ENCODE results near the gene PRKRIP1.
"Not testable (repeated sequence)": the region's sequence is repeated elsewhere in the genome, so short reads cannot be mapped to it uniquely, and the experiment has no call there.

The PRKRIP1 gene

DNA sequence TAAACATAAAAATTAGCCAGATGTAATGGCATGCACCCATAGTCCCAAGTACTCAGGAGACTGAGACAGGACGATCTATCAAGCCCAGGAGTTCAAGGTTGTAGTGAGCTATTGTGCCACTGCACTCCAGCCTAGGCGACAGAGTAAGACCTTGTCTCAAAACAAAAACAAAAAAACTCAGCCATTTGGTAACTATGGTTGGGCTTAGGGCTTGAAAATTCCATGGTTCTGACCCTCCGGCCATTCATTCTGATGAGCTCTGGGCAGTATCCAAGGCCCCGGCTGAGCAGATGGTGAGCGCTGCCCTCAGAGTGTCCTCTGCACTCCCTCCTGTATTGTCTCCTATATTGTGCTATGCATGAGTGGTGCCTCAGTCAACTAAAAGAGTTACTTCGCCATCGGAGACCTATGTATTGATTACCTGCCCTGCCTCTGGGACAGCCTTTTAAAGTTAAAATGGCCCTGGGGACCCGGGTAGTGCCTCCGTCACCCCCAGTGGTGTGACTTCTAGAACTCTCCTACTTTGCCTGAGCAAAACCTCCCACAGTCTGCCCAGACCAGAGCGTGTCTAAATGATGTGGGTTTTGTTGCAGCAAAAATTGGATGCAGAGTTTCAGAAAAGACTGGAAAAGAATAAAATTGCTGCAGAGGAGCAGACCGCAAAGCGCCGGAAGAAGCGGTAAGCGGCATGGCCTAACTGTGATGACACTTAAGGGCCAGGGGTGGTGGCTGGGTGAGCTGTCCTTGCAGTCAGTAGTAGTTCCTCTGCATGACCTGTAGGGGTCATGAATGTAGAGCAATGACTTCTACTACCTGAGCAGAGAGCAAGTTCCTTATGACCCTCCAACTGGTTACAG, 8.1 kb downstream of the PRKRIP1 start:
- DNase-seq: peak; percentile 62

DNA sequence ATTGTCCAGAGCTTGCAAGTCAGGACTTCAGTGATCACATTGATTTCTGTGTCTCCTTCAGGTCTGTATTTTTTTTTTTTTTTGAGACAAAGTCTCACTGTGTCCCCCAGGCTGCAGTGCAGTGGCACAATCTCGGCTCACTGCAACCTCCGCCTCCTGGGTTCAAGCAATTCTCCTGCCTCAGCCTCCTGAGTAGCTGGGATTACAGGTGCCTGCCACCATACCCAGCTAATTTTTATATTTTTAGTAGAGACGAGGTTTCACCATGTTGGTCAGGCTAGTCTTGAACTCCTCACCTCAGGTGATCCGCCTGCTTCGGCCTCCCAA, 8.7 kb downstream of the PRKRIP1 start:
- not testable (repeated sequence) for DNase-seq

- DNase-seq: no peak
Measured at GRCh38 chr7:102407910-102408309, 11.7 kb downstream of the PRKRIP1 start.

DNA sequence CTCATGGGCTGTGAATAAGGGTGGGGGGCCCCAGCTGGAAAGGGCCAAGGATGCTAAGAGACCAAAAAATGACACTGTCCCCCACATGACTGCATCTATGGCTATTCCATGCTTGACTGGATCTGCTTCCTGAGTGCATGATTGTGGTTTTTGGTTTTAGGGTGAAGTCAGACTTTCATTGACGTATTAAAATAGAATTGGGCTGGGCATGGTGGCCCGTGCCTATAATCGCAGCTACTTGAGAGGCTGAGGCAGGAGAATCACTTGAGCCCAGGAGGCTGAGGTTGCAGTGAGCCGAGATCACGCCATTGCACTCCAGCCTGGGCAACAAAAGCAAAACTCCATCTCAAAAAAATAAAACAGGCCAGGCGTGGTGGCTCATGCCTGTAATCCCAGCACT, 12.4 kb downstream of the PRKRIP1 start:
- DNase-seq: not testable (repeated sequence)

DNA sequence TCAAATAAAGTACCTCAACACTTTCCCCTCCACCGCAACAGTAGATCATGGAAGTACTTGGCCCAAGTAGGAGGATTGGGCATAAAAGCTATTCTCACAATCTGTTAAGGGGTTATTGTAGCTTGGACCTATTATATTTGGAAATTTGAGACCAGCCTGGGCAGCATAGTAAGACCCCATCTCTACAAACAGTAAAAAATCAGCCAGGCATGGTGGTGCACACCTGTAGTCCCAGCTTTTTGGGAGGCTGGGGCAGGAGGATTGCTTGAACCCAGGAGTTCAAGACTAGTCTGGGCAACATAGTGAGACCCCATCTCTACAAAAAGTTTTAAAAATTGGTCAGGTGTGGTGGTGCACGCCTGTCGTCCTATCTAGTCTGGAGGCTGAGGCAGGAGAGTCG, 13.2 kb downstream of the PRKRIP1 start:
- DNase-seq: no peak

DNA sequence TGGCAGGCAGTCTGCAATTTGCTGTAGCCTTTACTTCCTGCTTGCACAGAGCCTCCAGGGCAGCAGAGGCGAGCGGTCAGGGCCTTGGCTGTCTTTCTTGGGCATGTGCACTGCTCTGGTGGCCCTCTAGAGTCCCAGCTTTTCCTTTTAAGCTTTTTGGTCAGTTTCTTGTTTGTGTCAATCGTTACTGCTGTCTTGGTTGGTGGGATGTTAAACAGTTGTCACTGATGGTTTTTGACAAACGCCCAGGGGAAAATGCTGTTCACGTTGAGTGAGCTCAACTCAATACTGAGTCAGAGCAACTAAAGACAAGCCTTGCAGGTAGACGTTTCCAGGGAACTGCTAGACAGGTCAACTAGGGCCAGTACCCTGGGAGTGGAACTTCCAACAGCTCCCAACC, 14.0 kb downstream of the PRKRIP1 start:
- DNase-seq: no peak

GRCh38 chr7:102410918-102411317, 14.8 kb downstream of the PRKRIP1 start:
- no peak for DNase-seq

GRCh38 chr7:102412548-102412947, 16.4 kb downstream of the PRKRIP1 start:
- DNase-seq: no peak

GRCh38 chr7:102413091-102413490, 16.9 kb downstream of the PRKRIP1 start:
- no peak for DNase-seq

DNA sequence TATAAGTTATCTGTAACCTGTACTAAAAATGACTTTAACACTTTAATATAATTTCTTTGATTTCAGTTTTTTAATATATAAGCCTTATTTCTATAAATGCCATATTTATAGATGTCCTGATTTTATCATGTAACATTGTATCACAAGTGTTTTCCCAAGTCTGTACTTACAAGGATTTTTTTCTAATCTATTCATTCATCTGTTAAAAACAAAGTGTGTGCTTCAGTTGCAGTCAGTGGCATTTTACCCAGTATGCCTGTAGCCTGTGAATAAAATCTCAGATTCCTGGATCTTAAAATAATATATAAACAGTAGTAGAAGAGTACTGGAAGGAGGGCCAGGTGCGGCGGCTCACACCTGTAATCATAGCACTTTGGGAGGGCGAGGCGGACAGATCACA, 17.4 kb downstream of the PRKRIP1 start:
- DNase-seq: no peak

GRCh38 chr7:102415685-102416225, 19.6 kb downstream of the PRKRIP1 start:
- DNase-seq: no peak

DNA sequence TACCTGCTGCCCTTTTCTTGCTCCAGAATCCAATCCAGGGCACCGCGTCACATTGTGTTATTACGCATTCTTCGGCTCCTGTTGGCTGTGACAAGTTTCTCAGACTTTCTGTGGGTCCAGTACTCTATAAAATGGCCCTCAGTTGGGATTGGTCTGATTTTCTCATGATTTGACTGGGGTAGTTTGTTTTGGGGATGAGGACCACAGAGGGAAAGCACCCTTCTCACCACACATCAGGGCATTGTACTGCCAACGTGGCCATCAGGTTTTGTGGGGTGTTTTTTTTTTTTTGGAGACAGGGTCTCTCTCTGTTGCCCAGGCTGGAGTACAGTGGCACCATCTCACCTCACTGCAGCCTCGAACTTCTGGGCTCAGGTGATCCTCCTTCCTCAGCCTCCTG, 20.2 kb downstream of the PRKRIP1 start:
- DNase-seq: no peak

GRCh38 chr7:102417105-102417504, 20.9 kb downstream of the PRKRIP1 start:
- no peak for DNase-seq

DNA sequence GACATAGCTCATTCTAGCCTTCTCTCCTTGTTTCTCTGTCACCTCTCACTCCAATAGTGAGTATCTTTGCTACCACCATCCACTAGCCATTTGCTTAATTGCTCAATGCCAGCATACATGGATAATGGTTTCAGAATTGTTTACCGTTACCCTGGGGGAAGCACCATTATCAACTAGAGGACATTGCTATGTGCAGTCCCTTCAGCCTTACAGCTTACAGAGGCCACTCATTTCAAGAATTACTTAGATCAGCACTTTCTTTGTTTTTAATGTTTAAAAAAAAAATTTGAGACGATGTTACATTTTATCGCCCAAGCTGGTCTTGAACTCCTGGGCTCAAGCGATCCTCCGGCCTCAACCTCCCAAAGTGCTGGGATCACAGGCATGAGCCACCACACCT, 22.4 kb downstream of the PRKRIP1 start:
- DNase-seq: no peak

GRCh38 chr7:102421706-102422240, 25.6 kb downstream of the PRKRIP1 start:
- DNase-seq: no peak

GRCh38 chr7:102424129-102424551, 28.0 kb downstream of the PRKRIP1 start:
- no peak for DNase-seq

GRCh38 chr7:102424787-102425218, 28.6 kb downstream of the PRKRIP1 start:
- no peak for DNase-seq

DNA sequence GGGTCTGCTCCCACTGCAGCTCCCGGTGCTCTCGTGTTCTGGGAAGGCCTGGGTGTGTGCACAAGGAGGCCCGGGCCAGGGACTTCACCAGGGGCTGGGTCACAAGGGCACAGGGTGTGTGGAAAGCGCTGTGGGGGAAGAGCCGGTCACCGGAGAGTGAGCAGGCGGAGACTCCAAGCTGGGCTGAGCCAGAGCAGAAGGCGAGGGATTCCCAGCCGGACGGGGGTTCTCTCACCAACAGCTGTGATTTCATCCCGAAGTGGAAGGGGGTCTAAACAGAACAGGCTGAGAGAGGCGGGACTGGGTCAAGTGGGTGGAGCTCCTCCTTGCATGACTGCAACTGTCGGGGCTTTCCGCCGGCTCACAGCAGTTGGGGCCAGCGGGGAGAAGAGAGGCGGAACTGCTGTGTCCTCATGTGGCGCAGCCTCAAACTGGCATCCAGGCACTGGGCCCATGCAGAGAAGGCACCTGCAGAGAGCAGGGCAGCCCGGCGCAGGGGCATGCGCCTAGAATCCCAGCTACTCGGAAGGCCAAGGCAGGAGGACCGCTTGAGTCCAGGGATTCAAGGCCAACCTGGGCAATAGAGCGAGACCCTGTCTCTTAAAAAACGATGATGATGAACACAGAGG, 29.6 kb downstream of the PRKRIP1 start:
- no peak for DNase-seq

DNA sequence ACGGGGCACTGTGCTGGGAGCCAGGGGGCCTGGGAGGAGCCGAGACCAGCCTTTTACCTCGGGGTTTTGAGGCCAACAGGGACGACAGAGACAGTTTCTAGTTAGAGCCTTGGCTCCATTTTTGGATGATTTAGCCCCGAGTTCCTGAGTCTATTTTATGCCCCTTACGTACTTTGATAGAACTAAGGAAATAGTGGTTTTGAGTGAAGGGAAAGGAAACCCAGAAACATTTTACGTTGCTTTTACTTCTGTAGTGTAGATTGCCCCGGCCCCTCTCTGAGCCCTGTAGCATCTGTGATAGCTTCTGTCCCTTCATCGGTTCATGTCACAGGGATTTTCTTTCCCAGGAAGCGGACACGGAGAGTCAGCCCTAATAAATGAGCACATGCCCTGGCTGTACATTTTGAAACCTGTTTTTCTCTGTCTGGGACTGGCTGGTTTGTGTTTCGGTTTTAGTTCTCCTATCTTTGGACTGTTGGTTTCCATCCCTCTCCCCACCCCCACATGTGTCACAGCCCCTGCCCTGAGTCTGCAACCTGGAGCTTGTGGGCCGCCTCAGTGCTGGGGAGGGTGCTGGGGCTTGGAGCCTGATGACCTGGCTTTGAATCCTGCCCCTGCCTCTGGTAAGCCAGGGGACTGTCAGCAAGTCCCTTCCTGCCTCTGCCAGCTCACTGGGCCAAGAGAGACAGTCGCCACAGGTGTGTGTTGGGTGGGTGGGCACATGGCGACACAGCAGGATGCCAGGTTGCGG, 30.3 kb downstream of the PRKRIP1 start:
- DNase-seq: peak; percentile 44

DNA sequence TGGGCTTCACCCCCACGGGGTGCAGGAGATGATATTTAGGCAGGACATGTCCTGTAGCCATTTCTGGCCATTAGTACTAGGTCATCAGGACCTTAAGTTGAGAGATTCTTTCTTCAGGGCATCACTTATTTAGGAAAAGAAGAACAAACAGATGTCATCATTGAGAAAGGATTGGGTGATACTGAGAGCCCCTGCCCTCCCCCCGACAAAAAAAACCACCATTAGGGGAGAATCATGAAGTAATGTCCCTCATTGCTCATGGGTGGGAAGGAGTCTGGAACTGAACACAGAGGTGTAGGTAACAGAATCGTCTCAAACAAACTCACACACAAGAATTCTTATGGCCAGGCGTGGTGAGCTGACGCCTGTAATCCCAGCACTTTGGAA, 30.8 kb downstream of the PRKRIP1 start:
- DNase-seq: no peak

DNA sequence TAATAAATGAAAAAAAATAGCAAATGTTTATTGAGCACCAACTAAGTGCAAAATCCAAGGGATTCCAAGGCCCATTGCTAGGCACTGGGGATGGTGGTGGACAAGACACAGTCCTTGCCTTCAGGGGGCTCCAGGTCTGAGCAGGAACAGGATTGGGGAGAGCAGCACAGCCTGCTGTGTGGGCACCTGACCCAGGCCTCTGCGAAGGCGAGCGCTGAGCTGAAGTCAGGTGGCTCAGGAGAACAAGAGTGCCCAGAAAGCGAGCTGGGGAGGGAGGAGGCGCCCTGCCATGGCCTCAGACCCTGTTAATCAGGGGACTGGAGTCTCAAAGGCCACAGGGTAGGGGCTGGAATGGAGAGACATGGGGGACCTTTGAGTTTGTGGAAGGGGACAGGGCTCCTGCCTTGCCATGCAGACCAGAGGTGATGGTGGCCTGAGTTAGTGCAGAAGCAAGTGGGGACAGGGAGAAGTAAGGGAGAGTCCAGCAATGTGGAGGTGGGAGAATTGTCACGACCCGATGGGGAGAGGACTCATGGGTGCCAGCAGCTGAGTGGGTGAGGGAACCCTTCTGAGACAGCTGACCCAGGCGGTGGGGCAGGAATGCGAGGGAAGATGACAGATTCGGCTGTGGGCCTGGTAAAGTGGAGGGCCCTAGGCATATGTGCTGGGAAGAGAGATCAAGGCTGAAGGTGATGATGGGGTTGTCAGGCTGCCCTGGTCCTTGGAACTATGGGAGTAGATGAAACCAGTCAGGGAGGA, 33.2 kb downstream of the PRKRIP1 start:
- no peak for DNase-seq

DNA sequence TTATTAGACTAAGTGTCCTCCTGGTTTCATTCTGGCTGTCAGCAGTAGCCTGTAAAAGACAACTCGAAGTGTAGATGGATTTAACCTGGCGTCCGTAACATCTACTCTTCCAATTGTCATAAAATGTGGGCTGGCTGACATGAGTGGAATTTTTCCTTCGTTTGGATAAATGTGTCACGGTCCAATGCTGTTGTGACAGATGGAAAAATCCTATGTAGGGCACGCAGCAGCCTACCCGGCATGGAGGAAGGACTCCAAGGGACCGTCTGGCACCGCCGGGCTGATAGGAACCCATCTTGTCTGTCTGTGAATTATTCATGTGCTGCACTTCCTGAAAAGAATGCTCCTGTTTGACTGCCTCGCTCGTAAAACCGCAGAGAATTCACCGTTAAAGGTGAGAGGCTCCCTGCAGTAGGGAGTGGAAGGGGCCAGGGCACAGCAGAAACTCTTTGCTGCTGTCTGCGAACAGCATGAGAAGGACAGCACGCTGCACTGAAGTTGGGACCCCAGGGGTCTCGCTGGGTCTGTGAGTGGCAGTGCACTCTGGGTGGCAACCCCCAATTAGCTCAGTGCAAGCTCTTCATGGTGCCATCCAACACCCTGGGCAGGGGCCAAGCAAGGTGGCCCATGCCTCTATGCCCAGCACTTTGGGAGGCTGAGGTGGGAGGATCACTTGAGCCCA, 35.6 kb downstream of the PRKRIP1 start:
- DNase-seq: no peak

Measured in SIG-M5 (cell line).